ENCODE data around the gene CSNK1G1.

DNA sequence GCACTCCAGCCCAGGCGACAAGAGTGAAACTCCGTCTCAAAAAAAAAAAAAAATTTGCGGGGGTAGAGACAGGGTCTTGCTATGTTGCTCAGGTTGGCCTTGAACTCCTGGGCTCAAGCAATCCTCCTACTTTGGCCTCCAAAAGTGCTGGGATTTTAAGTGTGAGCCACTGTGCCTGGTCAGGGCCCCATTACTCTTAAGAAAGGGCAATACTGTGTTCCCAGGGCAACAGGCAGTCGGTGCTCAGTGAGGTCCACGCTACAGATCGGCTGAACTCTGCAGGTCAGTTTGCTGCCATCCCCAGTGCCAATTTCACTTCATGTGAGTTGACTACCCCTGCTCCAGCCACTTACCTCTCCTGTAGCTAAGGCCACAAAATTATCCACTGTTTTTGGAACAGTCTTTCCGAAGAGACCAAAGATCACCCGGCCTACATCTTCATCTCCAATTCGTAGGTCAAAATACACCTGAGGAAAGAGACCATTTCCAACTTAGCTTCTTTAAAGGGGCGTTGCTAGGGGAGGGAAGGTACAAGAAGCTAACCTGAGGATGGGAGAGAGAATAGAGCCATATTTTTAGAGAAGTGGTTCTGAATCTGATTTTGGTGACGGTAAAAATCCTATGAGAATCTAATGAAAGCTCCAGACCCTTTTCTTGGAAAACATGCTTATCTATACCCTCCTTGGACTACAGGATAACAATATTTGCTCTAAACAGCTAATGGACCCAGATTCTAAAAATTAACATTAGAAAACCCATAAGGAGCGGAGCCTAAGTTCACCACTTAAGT is 194.1 kb downstream of the CSNK1G1 start:
- TF ChIP-seq, protein P1, sequence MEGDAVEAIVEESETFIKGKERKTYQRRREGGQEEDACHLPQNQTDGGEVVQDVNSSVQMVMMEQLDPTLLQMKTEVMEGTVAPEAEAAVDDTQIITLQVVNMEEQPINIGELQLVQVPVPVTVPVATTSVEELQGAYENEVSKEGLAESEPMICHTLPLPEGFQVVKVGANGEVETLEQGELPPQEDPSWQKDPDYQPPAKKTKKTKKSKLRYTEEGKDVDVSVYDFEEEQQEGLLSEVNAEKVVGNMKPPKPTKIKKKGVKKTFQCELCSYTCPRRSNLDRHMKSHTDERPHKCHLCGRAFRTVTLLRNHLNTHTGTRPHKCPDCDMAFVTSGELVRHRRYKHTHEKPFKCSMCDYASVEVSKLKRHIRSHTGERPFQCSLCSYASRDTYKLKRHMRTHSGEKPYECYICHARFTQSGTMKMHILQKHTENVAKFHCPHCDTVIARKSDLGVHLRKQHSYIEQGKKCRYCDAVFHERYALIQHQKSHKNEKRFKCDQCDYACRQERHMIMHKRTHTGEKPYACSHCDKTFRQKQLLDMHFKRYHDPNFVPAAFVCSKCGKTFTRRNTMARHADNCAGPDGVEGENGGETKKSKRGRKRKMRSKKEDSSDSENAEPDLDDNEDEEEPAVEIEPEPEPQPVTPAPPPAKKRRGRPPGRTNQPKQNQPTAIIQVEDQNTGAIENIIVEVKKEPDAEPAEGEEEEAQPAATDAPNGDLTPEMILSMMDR (IDR thresholded peaks at IDR 0.05), result no peak
- TF ChIP-seq POLR2A (IDR thresholded peaks at IDR 0.05), result no peak
